HG03521 (cell line): Measurements from ENCODE around the gene DALRD3.

Source experiments
- ATAC-seq: cut with Tn5 transposase; IDR thresholded peaks from one replicate; pipeline ENCODE4 v1.9.1; 2021; ENCODE audit warnings: mild to moderate bottlenecking, moderate library complexity; ENCODE audit not compliant: unreplicated experiment

Gene DALRD3

DNA sequence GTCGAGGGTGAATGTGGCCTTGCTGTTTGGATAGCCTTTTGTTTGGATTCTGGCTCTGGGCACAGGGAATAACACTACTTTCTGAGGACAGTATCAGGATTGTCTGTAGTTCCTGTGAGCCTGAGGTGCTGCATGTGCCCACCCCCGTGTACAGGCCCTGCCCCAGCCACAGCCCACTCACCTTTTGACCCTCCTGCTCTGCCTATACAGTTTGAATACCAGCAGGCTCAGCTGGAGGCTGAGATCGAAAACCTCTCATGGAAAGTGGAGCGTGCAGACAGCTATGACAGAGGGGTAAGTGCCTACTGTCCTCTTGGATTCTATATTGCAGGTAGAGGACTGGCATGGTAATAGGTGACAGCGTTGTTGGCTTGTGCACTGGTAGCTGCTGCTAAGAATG lies 35.7 kb downstream of the DALRD3 start:
- no peak for ATAC-seq

DNA sequence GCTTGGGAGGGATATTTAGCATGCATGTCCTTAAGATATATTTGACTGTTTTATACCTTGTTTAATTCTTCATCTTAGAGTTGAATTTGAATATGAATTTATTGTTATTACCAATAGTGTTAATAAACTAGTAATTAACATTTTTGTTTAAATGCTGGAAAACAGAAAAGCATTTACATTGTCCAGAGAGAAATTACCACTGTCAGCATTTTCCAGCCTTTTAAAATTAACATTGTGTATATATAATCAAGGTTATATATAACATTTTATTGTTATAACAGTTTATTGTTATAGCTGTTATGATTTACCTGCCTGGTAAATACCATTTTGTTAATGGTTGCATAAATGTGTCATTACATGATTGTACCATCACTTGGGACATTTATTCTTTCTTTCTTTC lies 36.4 kb downstream of the DALRD3 start:
- ATAC-seq, result no peak

DNA sequence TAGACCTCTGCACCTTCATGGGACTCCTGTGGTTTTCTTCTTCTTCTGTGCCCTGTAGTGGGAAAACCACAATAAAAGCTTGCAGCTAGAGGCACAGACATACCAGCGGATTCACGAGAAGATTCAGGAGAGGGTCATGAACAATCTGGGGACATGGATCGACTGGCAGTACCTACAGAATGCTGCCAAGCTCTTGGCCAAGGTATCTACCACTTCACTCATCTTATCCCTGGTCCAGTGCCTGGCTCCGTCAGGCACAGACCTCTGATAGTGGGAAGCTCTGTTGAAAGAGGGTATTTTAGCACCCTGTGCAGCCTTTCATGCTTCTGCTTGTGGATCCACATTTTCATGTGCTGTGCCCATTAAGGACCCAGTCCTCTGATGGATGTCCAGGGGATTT lies 38.1 kb downstream of the DALRD3 start:
- no peak for ATAC-seq

DNA sequence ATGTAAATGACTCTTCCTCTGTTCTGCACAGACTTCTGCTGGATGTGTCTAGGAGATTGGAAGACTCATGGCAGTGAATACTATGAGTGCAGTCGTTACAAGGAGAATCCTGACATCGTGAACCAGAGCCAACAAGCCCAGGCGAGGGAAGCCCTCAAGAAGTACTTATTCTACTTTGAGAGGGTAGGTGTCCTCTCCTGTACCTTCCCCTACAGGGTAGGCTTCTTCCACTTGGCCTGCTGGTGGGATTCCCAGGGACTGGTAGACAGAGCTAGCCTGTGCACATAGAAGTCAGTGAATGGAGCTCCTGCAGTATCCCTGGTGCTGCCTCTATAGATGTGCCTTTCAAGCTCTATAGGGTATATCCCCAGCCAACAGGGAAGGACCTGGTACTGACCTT lies 38.9 kb downstream of the DALRD3 start:
- ATAC-seq, result no peak

DNA sequence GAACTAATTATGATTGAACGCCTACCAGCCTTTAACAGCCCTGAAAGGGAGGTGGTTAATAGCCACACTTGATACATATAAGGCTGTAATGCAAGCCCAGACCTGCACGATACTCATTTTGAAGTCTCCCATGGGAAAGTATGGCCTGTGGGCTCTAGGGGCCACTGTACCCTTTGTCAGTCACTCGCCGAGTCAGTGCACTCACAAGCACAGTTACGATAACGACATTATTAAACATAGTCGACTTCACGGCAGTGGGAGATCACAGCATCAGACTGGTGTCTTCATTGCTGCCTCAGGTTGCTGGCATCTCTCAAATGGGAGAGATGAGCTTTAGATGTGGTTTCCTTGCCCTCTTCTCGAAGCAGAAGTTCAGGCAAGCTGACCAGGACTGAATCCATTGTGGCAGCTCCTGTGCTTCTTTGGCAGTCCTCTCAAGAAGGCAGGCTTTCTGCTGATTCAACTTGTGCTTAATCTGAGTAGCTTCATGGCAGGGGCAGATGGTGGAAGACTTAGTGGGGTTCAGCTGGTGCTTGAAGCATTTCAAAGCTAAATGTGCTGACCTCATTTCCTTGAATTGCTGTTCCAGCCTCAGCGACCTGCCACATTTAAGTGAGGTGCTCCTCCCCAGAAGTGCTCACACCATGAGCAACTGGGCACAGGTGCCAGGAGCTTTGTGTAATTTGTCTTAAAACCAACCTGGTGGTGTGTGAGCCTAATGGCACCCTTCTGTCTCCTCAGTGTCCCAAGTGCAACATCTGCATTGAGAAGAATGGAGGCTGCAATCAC lies 44.1 kb downstream of the DALRD3 start:
- ATAC-seq, result no peak

DNA sequence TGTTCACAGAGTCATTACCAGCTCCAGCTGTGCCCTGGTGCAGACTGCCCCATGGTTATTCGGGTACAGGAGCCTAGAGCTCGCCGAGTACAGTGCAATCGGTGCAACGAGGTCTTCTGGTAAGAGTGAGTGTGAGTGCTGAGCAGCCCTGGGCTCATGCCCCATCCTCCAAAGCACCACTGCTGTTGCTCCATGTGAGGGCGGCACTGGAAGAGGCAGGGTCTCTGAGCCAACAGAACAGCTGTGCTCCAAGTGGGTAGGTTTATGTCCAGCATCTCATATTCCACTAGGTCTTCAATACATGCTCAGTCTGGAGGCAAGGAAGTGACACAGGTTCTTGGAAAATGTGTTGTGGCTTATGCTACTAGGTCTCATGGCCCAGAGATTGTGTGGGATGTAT lies 47.8 kb downstream of the DALRD3 start:
- ATAC-seq, result no peak

DNA sequence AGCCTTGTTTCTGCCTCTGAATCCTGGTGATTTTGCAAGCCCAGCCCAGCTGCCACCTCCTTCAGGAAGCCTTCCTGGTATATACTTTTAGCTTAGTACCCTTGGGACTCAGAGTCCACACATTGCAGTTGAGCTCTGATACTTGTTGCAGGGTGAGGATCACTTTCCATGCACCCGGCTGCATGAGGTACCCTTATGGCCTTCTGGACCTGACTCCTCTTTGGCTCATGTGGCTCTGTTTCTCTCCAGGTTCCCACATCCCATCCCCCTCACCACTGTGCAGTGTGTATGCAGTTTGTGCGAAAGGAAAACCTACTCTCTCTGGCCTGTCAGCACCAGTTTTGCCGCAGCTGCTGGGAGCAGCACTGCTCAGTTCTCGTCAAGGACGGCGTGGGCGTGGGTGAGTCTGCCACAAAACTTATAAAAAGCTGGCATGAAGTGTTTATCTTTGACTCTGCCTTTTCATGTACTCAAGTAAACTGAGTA lies 51.5 kb downstream of the DALRD3 start:
- ATAC-seq, result no peak

DNA sequence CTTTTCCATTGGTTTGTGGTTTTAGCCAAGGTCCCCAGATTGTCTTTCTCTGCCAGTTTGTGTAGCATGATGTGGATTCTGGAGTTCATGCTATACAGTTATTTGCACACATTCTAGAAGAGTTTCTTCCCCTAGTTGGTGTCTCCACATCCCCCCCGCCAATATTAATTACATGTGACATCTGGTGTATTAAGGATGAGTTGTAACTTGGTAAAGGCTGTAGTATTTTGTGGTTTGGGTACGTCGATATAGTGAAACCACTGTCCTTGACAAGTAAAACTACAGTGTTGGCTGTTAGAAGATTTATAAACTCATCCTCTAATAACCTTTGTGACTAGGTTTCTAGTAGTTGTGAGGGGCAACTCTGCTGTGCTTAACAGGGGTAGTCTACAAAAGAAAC lies 52.0 kb downstream of the DALRD3 start:
- ATAC-seq, result no peak
